ENCODE data around the gene KRTAP4-11.
"Not testable (repeated sequence)": the region's sequence is repeated elsewhere in the genome, so short reads cannot be mapped to it uniquely, and the experiment has no call there.

The KRTAP4-11 gene

DNA sequence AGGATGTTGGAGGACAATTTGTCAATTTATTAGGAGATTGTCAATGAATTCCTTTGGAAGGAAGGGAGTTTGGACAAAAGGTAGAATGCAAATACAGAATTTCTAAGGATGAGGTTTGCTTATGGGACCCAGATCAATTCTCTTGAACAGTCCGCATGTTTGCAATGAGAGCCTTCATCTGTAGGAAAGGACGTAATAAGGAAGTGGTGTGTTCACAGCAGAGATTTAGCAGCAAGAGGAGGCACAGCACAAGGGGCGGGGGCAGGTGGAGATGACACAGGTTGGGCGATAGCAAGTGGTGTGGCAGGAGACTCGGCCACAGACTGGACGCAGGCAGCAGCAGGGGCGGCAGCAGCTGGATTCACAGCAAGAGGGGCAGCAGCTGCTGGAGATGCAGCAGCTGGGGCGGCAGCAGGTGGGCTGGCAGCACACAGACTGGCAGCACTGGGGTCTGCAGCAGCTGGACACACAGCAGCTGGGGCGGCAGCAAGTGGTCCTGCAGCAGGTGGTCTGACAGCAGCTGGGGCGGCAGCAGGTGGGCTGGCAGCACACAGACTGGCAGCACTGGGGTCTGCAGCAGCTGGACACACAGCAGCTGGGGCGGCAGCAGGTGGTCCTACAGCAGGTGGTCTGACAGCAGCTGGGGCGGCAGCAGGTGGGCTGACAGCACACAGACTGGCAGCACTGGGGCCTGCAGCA lies 5.3 kb upstream of the KRTAP4-11 start:
- DNase-seq, result not testable (repeated sequence)

DNA sequence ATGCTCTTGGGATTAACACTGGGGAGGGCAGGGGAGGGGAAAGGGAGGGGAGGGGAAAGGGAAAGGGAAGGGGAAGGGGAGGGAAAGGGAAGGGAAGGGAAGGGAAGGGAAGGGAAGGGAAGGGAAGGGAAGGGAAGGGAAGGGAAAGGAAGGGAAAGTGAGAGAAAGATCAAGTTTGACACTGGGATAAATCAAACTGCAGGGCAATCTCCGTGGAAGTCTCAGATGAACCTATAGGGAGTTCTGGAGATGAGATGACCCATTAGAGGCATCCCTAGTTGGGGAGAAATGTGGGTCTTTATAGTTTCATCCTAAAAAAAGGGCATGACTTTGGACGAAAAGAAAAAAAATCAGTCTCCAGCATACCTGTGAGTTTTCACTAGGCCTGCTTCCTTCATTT lies 3.6 kb upstream of the KRTAP4-11 start:
- no peak for DNase-seq

DNA sequence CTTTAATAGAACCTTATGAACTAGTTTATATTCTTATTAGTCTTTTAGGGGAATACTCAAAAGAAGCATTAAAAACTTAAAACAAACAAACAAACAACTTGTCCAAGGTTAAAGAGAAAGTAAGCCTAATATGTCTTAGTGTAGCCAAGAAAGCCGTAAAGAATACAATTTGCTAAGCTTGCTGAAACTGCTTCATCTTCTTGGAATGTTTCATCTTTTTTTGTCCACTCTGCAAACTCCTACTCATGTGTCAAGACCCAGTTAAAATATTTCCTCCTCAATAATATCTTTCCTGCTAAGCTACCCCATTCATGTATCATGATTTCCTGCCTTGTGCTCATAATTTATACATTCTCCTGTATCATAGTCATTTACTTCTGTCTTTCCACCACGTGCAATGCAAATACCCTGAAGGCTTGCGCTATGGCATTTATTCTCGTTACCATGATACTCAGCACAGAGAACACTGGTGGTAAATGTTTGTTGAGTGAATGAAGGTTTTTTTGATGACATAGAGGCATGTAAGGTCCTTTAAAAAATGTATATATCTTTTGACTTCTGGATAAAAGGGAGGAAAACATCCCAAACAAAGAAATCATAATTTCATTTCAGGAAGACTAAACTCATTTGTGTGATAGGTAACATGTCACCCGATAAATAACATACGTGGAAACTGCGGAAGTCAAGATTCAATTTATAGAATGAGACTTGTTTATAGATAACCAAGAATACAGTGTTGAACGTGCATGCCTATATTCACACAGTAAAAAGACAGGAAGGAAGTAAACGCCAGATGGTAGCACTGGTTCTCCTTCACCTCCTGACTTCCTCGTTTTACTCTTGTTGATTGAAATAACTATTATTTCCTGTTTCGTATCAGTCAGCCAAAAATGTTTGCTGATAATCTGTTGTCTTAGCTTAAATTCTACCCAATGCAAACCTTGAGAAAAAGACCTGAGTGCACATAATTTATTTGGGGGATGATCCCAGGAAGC lies 1.8 kb upstream of the KRTAP4-11 start:
- DNase-seq, result not testable (repeated sequence)

DNA sequence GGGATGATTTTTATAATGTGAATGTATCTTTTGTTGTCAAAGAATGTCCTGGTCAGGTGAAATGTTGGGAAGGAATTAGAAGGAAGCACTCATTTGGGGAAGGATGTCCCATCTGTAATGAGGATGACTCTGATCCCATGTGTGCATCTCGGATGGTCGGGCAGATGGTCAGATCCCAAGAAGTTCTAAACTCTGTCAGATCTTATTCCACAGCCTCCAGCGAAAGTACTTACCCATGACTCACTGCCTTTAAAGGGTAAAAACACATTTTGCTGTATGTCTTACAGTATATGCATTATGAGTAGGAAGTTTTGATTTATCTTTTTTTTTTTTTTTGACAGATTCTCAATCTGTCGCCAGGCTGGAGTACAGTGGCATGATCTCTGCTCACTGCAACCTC lies 548 bp upstream of the KRTAP4-11 start:
- DNase-seq, result no peak

DNA sequence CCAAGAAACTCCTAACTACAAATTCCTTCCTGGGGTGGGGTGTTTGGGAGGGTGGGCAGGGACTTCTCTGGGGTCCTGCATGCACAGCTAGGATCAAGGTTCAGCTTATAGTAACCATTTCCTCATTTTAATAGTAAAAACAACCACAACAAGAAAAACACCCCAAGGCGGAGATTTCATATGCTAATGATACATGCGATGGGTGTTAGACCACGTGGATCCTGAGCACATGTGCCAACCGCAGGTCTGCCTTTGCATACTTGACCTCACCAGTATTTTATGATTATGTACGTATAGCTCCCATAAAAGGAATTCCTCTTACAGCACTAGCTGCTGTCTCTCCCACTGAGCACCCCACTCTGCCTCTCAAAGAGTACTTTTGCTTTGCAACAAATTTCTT lies 1.9 kb downstream of the KRTAP4-11 start:
- DNase-seq, result no peak

DNA sequence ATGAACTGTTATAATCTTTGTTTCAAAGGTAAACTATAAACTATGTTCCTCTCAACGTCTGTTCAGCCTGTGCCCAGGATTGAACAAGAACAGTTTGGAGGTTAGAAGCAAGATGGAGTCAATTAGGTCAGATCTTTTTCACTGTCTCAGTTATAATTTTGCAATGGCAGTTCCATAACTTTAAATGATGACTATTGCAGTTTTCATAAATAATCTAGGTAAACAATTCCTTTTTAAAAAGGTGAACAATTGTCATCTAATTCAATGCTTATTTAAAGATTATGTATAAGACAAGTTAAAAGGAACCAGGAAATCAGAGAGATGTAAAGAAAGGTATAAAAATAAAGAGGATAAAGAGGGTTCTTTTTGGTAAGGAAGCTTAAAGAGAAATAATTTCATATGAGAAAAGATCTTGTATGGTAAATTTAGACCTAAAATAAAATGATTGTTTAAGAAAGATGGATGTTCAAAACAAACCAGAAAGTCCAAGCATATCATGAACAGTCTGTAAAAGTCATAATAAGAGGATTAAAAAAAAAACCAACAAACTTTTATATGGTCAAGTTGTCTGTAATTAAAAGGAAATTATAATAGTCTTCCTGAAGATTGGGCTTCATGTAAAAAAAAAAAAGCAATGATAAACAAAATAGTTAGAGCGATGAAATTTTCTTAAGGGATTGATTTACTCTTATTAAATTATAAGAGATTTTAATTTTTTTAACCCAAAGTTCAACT lies 6.9 kb downstream of the KRTAP4-11 start:
- no peak for DNase-seq

DNA sequence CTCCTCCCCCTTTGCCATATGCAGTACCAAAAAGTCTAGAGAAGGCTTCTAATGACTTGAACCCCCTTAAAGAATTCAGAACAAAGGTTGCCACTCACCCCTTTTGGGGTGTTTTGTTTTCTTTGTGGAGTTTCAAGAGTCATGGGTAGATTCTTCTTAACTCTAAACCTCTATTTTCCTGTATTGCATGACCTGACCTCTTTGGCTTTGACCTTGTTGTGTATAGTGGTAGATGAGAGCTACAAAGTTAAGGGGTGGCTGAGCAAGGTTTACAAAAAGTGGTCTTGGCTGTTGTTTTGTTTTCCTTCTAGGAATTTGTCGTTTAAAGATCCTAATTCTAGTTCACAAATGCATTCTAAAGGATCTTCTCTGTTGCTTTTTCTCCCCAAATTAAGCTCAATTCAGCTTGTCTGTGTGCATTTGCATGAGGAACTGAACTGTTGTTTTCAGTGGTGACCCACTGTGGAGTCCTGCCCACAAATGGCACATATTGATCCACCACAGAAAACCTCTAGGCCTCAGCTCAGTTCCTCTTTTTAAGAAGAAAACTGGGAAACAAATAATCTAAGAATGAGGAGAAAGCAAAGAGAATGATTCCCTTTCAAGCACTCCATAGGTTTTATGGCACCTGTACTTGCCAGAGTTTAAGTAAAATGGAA lies 9.3 kb downstream of the KRTAP4-11 start:
- not testable (repeated sequence) for DNase-seq

DNA sequence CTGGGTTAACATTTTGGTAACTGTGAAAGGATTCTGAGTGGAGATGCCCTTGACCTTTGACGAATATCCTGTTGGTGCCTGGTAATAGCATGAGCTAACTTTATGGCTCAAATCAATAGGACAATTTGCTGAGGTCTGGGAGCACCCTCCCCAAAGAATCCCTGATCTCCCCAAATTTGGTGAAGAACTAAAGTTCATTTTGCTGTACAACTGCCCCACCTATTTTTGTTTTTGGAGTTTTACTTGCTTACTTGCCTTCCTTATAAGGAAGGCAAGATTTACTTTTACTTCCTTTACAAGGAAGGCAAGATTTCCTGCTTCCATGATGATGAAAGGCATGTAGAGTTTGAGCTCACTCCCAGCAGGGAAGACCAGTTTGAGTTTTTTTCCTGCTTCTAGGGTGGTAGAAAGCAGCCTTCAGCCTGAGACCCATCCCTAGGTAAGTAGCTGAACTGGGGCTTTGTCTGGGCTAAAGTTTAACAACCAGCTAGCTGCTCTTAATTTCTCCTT lies 10.2 kb downstream of the KRTAP4-11 start:
- DNase-seq, result no peak

DNA sequence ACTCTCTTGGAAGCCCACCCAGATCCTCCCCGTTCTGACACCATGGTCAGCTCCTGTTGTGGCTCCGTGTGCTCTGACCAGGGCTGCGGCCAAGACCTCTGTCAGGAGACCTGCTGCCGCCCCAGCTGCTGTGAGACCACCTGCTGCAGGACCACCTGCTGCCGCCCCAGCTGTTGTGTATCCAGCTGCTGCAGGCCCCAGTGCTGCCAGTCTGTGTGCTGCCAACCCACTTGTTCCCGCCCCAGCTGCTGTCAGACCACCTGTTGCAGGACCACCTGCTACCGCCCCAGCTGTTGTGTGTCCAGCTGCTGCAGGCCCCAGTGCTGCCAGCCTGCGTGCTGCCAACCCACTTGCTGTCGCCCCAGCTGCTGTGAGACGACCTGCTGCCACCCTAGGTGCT lies 12.8 kb downstream of the KRTAP4-11 start, which contains the start of gene KRTAP4-9:
Gene KRTAP4-9 (plus strand): TSS at position 43 of the 400 bp plus-strand sequence. CDS start 0 bp downstream, at position 43.
- DNase-seq, result not testable (repeated sequence)

DNA sequence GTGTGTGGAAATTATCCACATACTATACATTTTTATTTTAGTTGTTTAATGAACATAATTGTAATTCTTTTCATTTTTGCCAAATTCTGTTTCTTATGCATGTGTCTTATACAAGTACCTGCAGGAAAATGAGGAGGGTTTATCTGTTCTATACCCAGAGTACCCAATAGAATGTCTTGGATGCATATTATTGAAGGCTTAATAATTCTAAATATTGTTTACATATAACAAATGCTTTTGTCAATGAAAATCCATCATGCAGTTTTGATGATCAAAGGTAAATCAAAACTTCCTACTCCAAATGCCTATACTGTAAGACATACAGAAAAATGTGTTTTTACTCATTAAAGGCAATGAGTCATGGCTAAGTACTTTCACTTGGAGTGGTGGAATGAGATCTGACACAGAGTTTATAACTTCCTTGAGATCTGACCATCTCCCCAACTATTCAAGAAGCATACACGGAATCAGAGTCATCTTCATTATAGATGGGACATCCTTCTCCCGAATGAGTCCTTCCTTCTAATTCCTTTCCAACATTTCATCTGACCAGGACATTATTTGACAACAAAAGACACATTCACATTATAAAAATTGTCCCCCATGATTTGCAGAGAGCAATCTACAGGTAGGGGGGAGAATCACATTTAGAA lies 13.7 kb downstream of the KRTAP4-11 start:
- DNase-seq, result not testable (repeated sequence)

DNA sequence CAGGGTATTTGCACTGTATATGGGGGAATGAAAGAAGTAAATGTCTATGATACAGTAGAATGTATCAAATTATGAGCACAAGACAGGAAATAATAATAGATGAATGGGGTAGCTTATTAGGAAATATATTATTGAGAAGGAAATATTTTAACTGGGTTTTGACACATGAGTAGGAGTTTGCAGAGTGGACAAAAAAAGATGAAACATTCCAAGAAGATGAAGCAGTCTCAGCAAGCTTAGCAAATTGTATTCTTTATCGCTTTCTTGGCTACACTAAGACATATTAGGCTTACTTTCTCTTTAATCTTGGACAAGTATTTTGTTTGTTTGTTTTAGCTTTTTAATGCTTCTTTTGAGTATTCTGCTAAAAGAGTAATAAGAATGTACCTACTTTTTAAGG lies 14.3 kb downstream of the KRTAP4-11 start:
- no peak for DNase-seq

DNA sequence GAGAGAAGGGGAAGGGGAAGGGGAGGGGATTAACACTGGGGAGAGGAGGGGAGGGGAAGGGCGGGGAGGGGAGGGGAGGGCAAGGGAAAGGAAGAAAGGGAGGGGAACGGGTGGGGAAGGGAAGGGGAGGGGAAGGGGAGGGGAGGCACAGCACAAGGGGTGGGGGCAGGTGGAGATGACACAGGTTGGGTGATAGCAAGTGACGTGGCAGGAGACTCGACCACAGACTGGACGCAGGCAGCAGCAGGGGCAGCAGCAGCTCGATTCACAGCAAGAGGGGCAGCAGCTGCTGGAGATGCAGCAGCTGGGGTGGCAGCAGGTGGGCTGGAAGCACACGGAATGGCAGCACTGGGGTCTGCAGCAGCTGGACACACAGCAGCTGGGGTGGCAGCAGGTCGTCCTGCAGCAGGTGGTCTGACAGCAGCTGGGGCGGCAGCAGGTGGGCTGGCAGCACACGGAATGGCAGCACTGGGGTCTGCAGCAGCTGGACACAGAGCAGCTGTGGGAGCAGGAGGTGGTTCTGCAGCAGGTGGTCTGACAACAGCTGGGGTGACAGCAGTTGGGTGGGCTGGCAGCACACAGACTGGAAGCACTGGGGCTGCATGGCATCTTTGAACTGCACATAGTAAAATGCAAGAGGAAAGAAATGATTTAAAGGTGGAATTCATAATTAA lies 16.4 kb downstream of the KRTAP4-11 start, which contains the start of gene KRTAP4-16:
Gene KRTAP4-16 (minus strand): TSS at position 624 of the 674 bp plus-strand sequence. CDS start 0 bp downstream, at position 624.
- DNase-seq, result no peak

DNA sequence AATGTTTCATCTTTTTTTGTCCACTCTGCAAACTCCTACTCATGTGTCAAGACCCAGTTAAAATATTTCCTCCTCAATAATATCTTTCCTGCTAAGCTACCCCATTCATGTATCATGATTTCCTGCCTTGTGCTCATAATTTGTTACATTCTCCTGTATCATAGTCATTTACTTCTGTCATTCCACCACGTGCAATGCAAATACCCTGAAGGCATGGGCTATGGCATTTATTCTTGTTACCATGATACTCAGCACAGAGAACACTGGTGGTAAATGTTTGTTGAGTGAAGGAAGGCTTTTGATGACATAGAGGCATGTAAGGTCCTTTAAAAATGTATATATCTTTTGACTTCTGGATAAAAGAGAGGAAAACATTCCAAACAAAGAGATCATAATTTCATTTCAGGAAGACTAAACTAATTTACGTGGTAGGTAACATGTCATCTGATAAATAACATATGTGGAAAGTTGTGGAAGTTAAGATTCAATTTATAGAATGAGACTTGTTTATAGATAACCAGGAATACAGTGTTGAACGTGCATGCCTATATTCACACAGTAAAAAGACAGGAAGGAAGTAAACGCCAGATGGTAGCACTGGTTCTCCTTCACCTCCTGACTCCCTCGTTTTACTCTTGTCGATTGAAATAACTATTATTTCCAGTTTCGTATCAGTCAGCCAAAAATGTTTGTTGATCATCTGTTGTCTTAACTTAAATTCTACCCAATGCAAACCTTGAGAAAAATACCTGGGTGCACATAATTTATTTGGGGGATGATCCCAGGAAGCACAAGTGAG lies 18.3 kb downstream of the KRTAP4-11 start:
- DNase-seq, result not testable (repeated sequence)

DNA sequence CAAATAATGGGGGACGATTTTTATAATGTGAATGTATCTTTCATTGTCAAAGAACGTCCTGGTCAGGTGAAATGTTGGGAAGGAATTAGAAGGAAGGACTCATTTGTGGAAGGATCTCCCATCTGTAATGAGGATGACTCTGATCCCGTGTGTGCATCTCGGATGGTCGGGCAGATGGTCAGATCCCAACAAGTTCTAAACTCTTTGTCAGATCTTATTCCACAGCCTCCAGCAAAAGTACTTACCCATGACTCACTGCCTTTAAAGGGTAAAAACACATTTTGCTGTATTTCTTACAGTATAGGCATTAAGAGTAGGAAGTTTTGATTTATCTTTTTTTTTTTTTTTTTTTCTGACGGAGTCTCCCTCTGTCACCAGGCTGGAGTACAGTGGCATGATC lies 19.7 kb downstream of the KRTAP4-11 start:
- DNase-seq, result no peak

DNA sequence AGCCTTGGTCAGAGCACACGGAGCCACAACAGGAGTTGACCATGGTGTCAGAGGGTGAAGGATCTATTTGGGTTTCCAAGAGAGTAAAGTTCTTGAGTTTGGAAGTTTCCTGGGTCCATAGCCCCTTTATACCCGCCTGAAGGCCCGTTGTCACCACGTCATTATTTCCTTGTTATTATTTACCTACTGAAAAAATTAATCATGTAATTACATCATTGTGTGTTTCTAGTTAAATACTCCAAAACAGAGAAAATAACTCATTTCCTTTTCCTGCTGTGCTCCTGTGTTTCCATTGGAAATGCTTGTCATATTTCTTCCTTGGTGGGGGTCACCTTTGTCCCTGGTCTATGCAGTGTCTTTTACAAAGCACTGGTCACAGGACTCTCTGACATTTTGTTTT lies 20.1 kb downstream of the KRTAP4-11 start, which contains the start of gene KRTAP4-8:
Gene KRTAP4-8 (minus strand): TSS at position 101 of the 400 bp plus-strand sequence. CDS start 58 bp downstream, at position 43.
- no peak for DNase-seq

DNA sequence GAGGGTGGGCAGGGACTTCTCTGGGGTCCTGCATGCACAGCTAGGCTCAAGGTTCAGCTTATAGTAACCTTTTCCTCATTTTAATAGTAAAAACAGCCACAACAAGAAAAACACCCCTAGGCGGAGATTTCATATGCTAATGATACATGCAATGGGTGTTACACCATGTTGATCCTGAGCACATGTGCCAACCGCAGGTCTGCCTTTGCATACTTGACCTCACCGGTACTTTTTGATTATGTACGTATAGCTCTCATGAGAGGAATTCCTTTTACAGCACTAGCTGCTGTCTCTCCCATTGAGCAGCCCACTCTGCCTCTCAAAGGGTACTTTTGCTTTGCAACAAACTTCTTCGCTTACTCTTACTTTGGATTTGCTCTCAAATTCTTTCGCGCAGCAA lies 22.1 kb downstream of the KRTAP4-11 start:
- no peak for DNase-seq

DNA sequence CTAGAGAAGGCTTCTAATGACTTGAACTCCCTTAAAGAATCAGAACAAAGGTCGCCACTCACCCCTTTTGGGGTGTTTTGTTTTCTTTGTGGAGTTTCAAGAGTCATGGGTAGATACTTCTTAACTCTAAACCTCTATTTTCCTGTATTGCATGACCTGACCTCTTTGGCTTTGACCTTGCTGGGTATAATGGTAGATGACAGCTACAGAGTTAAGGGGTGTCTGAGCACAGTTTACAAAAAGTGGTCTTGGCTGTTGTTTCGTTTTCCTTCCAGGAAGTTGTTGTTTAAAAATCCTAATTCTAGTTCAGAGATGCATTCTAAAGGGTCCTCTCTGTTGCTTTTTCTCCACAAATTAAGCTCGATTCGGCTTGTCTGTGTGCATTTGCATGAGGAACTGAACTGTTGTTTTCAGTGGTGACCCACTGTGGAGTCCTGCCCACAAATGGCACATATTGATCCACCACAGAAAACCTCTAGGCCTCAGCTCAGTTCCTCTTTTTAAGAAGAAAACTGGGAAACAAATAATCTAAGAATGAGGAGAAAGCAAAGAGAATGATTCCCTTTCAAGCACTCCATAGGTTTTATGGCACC lies 29.3 kb downstream of the KRTAP4-11 start:
- DNase-seq, result not testable (repeated sequence)

DNA sequence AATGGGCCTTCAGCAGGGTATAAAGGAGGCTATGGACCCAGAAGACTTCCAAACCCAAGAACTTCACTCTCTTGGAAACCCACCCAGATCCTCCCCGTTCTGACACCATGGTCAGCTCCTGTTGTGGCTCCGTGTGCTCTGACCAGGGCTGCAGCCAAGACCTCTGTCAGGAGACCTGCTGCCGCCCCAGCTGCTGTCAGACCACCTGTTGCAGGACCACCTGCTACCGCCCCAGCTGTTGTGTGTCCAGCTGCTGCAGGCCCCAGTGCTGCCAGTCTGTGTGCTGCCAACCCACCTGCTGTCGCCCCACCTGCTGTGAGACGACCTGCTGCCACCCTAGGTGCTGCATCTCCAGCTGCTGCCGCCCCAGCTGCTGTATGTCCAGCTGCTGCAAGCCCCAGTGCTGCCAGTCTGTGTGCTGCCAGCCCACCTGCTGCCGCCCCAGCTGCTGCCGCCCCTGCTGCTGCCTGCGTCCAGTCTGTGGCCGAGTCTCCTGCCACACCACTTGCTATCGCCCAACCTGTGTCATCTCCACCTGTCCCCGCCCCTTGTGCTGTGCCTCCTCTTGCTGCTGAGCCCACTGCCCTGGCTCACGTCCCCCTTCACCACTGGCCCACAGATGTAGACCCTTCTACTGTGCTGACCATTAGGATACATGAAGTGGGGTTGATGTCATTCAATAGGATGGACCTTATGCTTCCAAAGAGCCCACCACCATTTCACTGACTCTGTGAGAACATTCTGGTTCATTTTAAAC lies 33.9 kb downstream of the KRTAP4-11 start, which contains the start of gene KRTAP4-7:
Gene KRTAP4-7 (plus strand): TSS at position 51 of the 757 bp plus-strand sequence. CDS start 57 bp downstream, at position 108.
- DNase-seq, result not testable (repeated sequence)

Data from activated naive CD4-positive, alpha-beta T cell (primary cell).